Activated CD4-positive, CD25-positive, alpha-beta regulatory T cell treated with anti-CD3 and anti-CD28 coated beads, Interleukin-2, amount 50 U/mL, for 16 hours (primary cell): Measurements from ENCODE around the gene HEXB.
"Not testable (repeated sequence)": the region's sequence is repeated elsewhere in the genome, so short reads cannot be mapped to it uniquely, and the experiment has no call there.

Experiments used
- DNase-seq: peaks from one replicate; pipeline ENCODE4 v3.0.0-alpha.2; 2020; ENCODE audit warnings: low read depth, low spot score

The HEXB gene

DNA sequence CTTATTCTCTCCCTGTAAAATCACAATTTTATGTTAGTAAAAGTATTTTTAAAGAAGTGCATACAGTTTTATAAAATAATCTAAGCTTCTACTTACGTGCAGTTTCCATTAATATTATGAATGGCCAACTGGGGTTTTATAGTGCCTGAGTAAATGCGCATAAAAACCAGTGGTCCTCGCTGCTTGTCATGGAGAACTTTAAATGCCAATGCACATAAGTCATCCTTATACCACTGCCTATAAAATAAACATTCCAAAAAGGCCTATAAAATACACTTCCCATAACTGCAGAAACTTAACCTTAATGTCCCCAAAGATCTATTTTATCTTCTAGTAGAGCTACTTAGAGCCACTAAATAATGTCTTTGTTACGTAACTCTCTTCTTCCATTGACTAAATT, 53.4 kb downstream of the HEXB start:
- DNase-seq = no peak

DNA sequence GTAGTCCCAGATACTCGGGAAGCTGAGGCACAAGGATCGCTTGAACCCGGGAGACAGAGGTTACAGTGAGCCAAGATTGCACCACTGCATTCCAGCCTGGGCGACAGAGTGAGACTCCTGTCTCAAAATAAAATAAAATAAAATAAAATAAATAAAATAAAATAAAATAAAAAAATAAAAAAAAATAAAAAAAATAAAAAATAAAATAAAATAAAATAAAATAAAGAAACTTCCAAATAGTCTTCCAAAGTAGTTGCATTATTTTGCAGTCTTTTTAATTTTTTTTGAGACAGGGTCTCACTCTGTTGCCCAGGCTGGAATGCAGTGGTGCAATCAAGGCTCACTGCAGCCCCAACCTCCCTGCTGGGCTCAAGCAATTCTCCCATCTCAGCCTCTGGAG, 63.7 kb downstream of the HEXB start:
- not testable (repeated sequence) for DNase-seq

DNA sequence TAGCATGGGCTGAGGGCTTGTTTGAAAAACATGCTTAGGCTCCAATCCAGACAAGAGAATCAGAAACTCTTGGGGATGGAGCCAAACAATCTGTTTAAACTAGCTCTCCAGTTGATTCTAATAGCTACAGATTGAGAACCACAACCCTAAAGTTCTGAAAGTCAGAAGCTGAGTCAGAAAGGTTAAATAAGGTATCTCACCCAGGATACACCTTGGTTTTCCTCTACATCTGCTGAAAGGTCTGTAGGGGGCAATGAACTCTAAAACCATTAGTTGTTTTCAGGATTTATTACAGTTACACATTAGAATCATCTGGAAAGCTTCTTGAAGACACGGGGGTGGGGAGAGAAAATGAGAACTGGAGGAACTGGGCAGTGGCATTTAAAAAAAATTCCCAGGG, 76.2 kb downstream of the HEXB start:
- no peak for DNase-seq

DNA sequence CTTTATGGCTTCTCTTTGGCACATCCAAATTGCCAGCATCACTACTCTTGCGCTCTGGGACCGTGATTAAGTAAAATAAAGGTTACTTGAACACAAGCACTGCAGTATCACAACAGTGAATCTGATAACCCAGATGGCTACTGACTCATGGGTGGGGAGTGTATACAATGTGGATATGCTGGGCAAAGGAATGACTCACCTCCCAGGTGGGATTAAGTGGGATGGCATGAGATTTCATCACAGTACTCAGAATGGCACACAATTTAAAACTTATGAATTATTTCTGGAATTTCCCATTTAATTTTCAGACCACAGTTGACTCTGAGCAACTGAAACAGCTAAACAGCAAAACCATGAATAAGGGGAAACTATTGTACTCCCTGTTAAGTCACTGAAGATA, 77.6 kb downstream of the HEXB start:
- no peak for DNase-seq

DNA sequence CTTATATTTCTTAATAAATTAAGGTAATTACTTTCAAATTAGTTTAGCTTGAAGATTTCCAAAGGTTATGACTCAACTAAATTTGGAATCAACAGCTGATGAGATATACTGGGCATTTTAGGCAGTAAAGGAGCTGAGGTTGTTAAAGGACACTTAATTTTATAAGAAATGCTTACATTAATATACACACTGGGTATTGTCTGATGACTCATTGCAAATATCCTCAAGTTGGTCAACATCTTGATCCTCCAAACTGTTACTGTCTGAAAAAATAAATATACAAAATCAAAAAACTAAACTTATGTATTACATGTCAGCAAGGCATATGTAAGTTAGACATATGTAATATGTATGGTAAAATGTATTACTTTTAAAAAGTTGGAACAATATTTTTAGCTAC, 78.5 kb downstream of the HEXB start:
- DNase-seq = no peak

DNA sequence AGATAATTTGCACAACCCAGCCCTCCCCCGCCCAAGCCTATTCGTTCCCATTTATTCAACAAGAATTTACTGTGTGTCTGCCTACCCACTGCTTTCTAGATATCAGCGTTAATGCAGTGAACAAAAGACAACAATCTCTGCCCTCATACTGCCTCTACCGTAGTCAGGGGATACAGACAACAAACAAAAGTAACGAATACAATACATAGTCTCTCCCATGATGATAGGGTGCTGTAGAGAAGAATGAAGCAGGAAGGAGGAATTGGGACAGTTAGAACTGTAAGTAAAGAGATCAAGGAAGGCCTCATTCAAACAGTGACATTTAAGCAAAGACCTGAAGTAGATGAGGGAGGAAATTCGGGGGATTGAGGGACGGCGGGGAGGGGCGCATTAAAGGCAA, 80.2 kb downstream of the HEXB start:
- DNase-seq = no peak

DNA sequence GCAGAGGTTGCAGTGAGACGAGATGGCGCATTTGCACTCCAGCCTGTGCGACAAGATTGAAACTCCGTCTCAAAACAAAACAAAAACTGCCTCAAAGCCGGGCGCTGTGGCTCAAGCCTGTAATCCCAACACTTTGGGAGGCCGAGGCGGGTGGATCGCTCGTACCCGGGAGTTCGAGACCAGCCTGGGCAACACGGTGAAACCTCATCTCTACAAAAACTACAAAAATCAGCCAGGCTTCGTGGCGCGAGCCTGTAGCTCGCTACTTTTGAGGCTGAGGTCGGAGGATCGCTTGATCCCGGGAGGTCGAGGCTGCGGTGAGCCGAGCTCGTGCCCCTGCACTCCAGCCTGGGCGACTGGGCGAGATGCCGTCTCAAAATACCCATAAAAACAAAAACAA, 80.9 kb downstream of the HEXB start:
- DNase-seq = no peak

DNA sequence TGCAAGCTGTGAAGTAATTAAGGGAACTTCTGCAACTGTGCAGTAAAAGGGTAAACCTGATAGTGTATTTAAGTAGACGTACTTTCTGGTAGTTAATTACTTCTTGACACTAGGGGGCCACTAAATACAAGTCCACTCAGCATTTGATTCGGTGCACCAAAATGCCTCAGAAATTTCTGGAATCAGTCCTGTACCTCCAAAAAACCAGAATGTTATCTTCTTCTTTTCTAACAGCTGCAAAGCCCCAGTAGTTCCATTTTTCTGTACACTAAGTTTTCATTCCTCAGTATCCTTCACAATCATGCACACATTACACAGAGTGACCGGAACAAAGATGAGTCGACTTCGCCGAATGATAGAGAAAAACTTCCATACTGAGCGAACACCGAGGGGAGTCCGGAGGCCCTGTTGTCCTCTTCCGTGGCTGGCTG, 81.4 kb downstream of the HEXB start:
- DNase-seq = peak; percentile 8

DNA sequence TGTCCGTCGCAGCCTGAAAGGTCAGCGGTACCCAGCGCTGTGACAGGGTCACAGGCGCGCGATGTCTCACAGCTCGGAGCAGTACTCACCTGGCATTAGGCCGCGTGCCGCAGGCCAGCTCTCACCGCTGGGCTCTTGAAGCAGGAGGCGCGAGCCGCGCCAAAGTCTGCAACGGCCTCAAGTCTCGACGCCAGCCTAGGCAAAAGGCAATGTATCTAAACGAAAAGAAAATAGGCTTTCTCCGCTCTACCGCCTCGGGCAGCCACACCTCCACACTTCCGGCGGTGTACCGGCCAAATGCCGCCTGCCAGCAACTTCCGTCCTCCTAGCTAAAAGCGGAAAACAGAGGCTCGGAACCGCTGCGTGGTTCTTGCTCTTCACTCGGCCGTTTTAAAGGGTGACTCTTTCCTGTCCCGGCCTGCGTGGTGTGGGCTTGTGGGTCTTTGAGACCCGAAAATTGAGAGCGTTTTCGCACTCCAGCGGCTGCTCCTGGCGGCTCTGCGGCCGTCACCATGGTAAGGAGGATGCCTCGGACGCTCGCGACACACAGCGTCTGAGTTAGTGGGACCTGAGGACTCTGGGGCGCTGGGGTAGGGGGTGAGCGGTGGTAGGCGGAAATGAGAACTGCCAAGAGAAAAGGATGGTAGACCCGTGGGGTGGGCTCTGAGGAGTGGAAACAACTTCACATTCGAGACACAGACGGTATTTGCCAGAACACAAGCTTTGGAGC, 82.0 kb downstream of the HEXB start, which contains the start of the genes GFM2 and NSA2:
GFM2 (minus strand) TSS at position 269 of the 730 bp plus-strand sequence. CDS start 3,375 bp downstream, outside the sequence.
NSA2 (plus strand) TSS at position 401 of the 730 bp plus-strand sequence; CDS start at position 513, 112 bp downstream.
- DNase-seq = peak; percentile 88

DNA sequence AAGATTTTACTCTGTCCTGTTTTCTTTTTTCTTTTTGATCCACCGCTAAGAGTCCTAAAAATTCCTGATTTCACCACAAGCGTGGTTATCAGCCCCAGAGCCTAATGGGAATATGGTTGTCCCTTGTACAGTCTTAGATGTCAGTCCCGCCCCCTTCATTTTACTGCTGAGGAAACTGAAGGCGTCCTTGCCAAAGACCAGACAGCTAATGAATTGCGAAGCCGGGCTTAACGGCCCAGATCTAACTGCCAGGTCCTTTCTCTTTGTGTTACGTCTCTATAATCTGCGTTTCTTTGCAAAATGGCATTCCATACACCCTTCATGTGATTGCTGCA, 82.5 kb downstream of the HEXB start:
- DNase-seq = no peak
